Gastrocnemius medialis (tissue), 4 donors: Measurements from ENCODE around the gene VIL1. TPM values are rescaled to one million over a fixed set of nuclear protein-coding genes. Genes with fewer than 3 reads are reported as not detected.

Experiments
- ATAC-seq, 2 donors: fragments of 150-250 bp; one replicate each; pipeline ENCODE4 v1.9.1; 2016
- DNase-seq, 2 donors: peaks; one replicate each; pipeline ENCODE4 v3.0.0-alpha.2; 2019
- H3K27ac ChIP-seq, 4 donors: fragments of 200-600 bp; sonication (generic); 1 replicate in 1 of 4; 2 replicates in 3 of 4; pipeline ENCODE4 v1.5.1; 2016 to 2018; ENCODE audit warnings: mild to moderate bottlenecking in 2 of 4, moderate library complexity in 1 of 4
- H3K27me3 ChIP-seq, 3 donors: fragments of 200-600 bp; sonication (generic) in 2 of 3; 1 replicate in 1 of 3; 2 replicates in 2 of 3; pipeline versions ENCODE4 v1.5.1 to v1.6.0; 2016 to 2019; ENCODE audit warnings: mild to moderate bottlenecking in 1 of 3, moderate library complexity in 1 of 3
- H3K36me3 ChIP-seq, 2 donors: fragments of 200-600 bp; sonication (generic) in 1 of 2; one replicate each; pipeline ENCODE4 v1.5.1; 2017 to 2018
- H3K4me1 ChIP-seq, 2 donors: fragments of 200-600 bp; sonication (generic) in 1 of 2; one replicate each; pipeline ENCODE4 v1.5.1; 2016 to 2017; ENCODE audit warnings: mild to moderate bottlenecking in 2 of 2
- H3K4me3 ChIP-seq, 4 donors: fragments of 200-600 bp; sonication (generic) in 3 of 4; 1 replicate in 1 of 4; 2 replicates in 3 of 4; pipeline ENCODE4 v1.5.1; 2016 to 2019; ENCODE audit warnings: mild to moderate bottlenecking in 2 of 4
- H3K9me3 ChIP-seq, 3 donors: fragments of 200-600 bp; sonication (generic) in 2 of 3; 1 replicate in 1 of 3; 2 replicates in 2 of 3; pipeline ENCODE4 v1.5.1; 2016 to 2019
- CTCF ChIP-seq, 5 experiments: fragments of 450-650 bp in 3 of 5; fragments of 200-600 bp in 2 of 5; sonication (generic) in 2 of 5; IDR thresholded peaks in 4 of 5; conservative IDR thresholded peaks in 1 of 5; 1 replicate in 4 of 5; 2 replicates in 1 of 5; pipeline ENCODE4 v1.5.1; 2016 to 2019; ENCODE audit warnings: antibody characterized with exemption in 5 of 5, mild to moderate bottlenecking in 3 of 5, moderate library complexity in 3 of 5
- POLR2A ChIP-seq, 2 donors: fragments of 450-650 bp; IDR thresholded peaks; one replicate each; pipeline ENCODE4 v1.6.1; 2017; ENCODE audit warnings: antibody characterized with exemption in 2 of 2, mild to moderate bottlenecking in 2 of 2, moderate library complexity in 2 of 2
- in situ Hi-C, 4 donors: fragments of 200-750 bp; cut with MboI; loops; one replicate each; pipeline versions ENCODE4 v1.15.0 to v1.8.0; 2017; ENCODE audit warnings: low sequenced_read_pairs in 4 of 4
- intact Hi-C: fragments of 100-400 bp; cut with DNase I; formaldehyde crosslinking; loops from one replicate; pipeline ENCODE4 v1.15.1; 2023; ENCODE audit warnings: low total_unique reads
- total RNA-seq, 4 donors: library from RNA; depleted of rRNA; stranded (reverse); fragments of >200 nt; gene quantifications; one replicate each; pipeline versions ENCODE4 v1.1.0 to v1.2.3, GENCODE V29; 2016

Gene VIL1
- total RNA-seq, 4 donors from 2014 or later, result 0.03 to 1.8 TPM; not detected in 2

GRCh38 chr2:218374795-218375194 is 44.1 kb upstream of the VIL1 start:
- in situ Hi-C loops, result loop anchor here in 1 of 4 donors (25.0 kb wide), 1 partner anchor 187 kb away; no protein-coding TSS in a partner anchor
- DNase-seq, result no peak
- intact Hi-C loops, result no loop called here

GRCh38 chr2:218375212-218375611 is 43.7 kb upstream of the VIL1 start:
- Histone ChIP-seq H3K27ac (no peak overlapping the region), H3K36me3 (no peaks in the 10 kb centered on the region), H3K9me3 (no peaks in the 10 kb centered on the region), H3K4me3 (no peak overlapping the region), H3K27me3 (no peaks in the 10 kb centered on the region), H3K4me1 (no peaks in the 10 kb centered on the region)
- in situ Hi-C loops, result no loop called here
- ATAC-seq (no peak), DNase-seq (no peak)
- no peak for TF ChIP-seq CTCF (IDR thresholded peaks at IDR 0.05 in 4 of 5, conservative IDR thresholded peaks at IDR 0.05 in 1 of 5)
- TF ChIP-seq POLR2A (IDR thresholded peaks at IDR 0.05), result no peak
- intact Hi-C loops, result no loop called here

More at GRCh38 chr2:218374795-218375194, 44.1 kb upstream of the VIL1 start:
- Histone ChIP-seq H3K36me3 (no peaks in the 10 kb centered on the region), H3K4me1 (no peaks in the 10 kb centered on the region), H3K27ac (no peak overlapping the region), H3K9me3 (no peaks in the 10 kb centered on the region), H3K27me3 (no peaks in the 10 kb centered on the region), H3K4me3 (no peak overlapping the region)
- TF ChIP-seq CTCF (IDR thresholded peaks at IDR 0.05 in 4 of 5, conservative IDR thresholded peaks at IDR 0.05 in 1 of 5) (no peak), POLR2A (IDR thresholded peaks at IDR 0.05) (no peak)
- ATAC-seq, result no peak

GRCh38 chr2:218378053-218378452 is 40.9 kb upstream of the VIL1 start:
- ATAC-seq (no peak), DNase-seq (no peak)
- in situ Hi-C loops, result no loop called here
- no peaks in the 10 kb centered on the region for H3K9me3 ChIP-seq
- no peaks in the 10 kb centered on the region for H3K36me3 ChIP-seq
- no peak overlapping the region for H3K4me3 ChIP-seq
- H3K27ac ChIP-seq, result no peak overlapping the region
- H3K4me1 ChIP-seq, result no peaks in the 10 kb centered on the region
- H3K27me3 ChIP-seq, result no peaks in the 10 kb centered on the region
- intact Hi-C loops, result no loop called here
- TF ChIP-seq CTCF (IDR thresholded peaks at IDR 0.05 in 4 of 5, conservative IDR thresholded peaks at IDR 0.05 in 1 of 5) (no peak), POLR2A (IDR thresholded peaks at IDR 0.05) (no peak)

- H3K4me1 ChIP-seq, result no peaks in the 10 kb centered on the region
- peak within 1 kb of the TSS in 1 of 4 donors; percentile 0 for H3K27ac ChIP-seq
- ATAC-seq (peak in 1 of 2 donors; percentile 60), DNase-seq (peak in 1 of 2 donors; percentile 60)
- H3K27me3 ChIP-seq, result no peaks in the 10 kb centered on the region
- intact Hi-C loops, result no loop called here
- peak within 1 kb of the TSS in 1 of 4 donors; percentile 17 for H3K4me3 ChIP-seq
- in situ Hi-C loops, result loop anchor here in 3 of 4 donors (5.0 to 10.0 kb wide), 2 partner anchors 65 to 77 kb away; no protein-coding TSS in a partner anchor
- H3K9me3 ChIP-seq, result no peaks in the 10 kb centered on the region
- no peaks in the 10 kb centered on the region for H3K36me3 ChIP-seq
- peak; percentile 26 to 33 for TF ChIP-seq POLR2A (IDR thresholded peaks at IDR 0.05)
- TF ChIP-seq CTCF (IDR thresholded peaks at IDR 0.05 in 4 of 5, conservative IDR thresholded peaks at IDR 0.05 in 1 of 5), result no peak
Measured at GRCh38 chr2:218381916-218382366, 37.0 kb upstream of the VIL1 start, which contains the start of gene SLC11A1. TSS of gene SLC11A1 (plus strand) at chr2:218382273. CDS start at chr2:218382369, 96 bp downstream.
